DND-41 (cell line): ENCODE measurements around the gene PAK2.

Experiments
- CTCF ChIP-seq: IDR thresholded peaks from 2 replicates; pipeline ENCODE4 v1.5.1; 2012; ENCODE audit warnings: borderline replicate concordance, low read length, moderate library complexity, mild to moderate bottlenecking; ENCODE audit not compliant: poor library complexity, severe bottlenecking; ENCODE audit errors: extremely low read depth
- EZH2 ChIP-seq: IDR thresholded peaks from 3 replicates; pipeline ENCODE4 v1.6.1; 2012; ENCODE audit warnings: borderline replicate concordance, low read depth, mild to moderate bottlenecking, moderate library complexity, low read length, inconsistent platforms; ENCODE audit not compliant: severe bottlenecking

- no peak for TF ChIP-seq CTCF
- no peak for TF ChIP-seq EZH2
Observed at GRCh38 chr3:196763179-196763578, 23.5 kb downstream of the PAK2 start.
